B cell (primary cell): ENCODE data around the gene POU3F3. TPM values are rescaled to one million over a fixed set of nuclear protein-coding genes. Genes with fewer than 3 reads are reported as not detected.

Source experiments
- ATAC-seq: fragments of 200-7000 bp; cut with Tn5 transposase; one replicate; pipeline ENCODE4 v1.10.0; 2021; ENCODE audit warnings: low read depth, mild to moderate bottlenecking, moderate number of reproducible peaks, moderate library complexity
- CTCF ChIA-PET: fragments of 350-600 bp; sonication (Branson Sonifier 250); formaldehyde crosslinking; loops from one replicate; lab custom pipeline; 2021; ENCODE audit warnings: antibody characterized with exemption, inconsistent platforms; lab: Charles Lee
- POLR2A ChIA-PET: fragments of 350-600 bp; sonication (Branson Sonifier 250); formaldehyde crosslinking; loops from one replicate; lab custom pipeline; 2021; ENCODE audit warnings: antibody characterized with exemption; lab: Charles Lee
- DNase-seq: peaks from one replicate; pipeline ENCODE4 v3.0.0; 2013
- H2AFZ ChIP-seq: 2 replicates; pipeline ENCODE4 v1.6.1; 2012; ENCODE audit warnings: mild to moderate bottlenecking, low read depth, low read length; ENCODE audit not compliant: insufficient read depth, poor library complexity, severe bottlenecking
- H3K27ac ChIP-seq, 2 donors: 1 replicate in 1 of 2; 2 replicates in 1 of 2; pipeline ENCODE4 v1.5.1; 2012 to 2013; ENCODE audit warnings: low read length in 2 of 2, mild to moderate bottlenecking in 2 of 2, moderate library complexity in 1 of 2
- H3K27me3 ChIP-seq, 4 experiments: fragments of 200-600 bp in 1 of 4; sonication (generic) in 1 of 4; replicated peaks in 1 of 4; 1 replicate in 2 of 4; 2 replicates in 2 of 4; pipeline versions ENCODE4 v1.6.1 to v1.7.0; 2013 to 2016; ENCODE audit warnings: low read length in 3 of 4, mild to moderate bottlenecking in 2 of 4, mixed read lengths in 1 of 4, moderate library complexity in 1 of 4; ENCODE audit not compliant: insufficient read depth in 4 of 4, control insufficient read depth in 3 of 4; ENCODE audit errors: control extremely low read depth in 1 of 4
- H3K36me3 ChIP-seq, 2 experiments: replicated peaks in 1 of 2; 1 replicate in 1 of 2; 2 replicates in 1 of 2; pipeline versions ENCODE4 v1.6.1 to v1.7.1; 2013; ENCODE audit warnings: low read length in 1 of 2; ENCODE audit not compliant: insufficient read depth in 2 of 2, control insufficient read depth in 1 of 2; ENCODE audit errors: control extremely low read depth in 1 of 2, extremely low read depth in 1 of 2
- H3K4me1 ChIP-seq, 2 donors: fragments of 200-600 bp in 1 of 2; sonication (generic) in 1 of 2; 1 replicate in 1 of 2; 2 replicates in 1 of 2; pipeline versions ENCODE4 v1.5.1 to v1.6.1; 2013 to 2017; ENCODE audit warnings: low read length in 2 of 2; ENCODE audit not compliant: control insufficient read depth in 2 of 2, insufficient read depth in 2 of 2
- H3K4me2 ChIP-seq: replicated peaks from 2 replicates; pipeline ENCODE3; 2012; ENCODE audit warnings: mild to moderate bottlenecking, low read depth, low read length; ENCODE audit not compliant: poor library complexity, severe bottlenecking
- H3K4me3 ChIP-seq, 5 experiments: fragments of 200-600 bp in 1 of 5; sonication (generic) in 1 of 5; 1 replicate in 3 of 5; 2 replicates in 2 of 5; pipeline versions ENCODE4 v1.5.1 to v1.7.0; 2011 to 2016; ENCODE audit warnings: low read length in 4 of 5, mild to moderate bottlenecking in 4 of 5, low read depth in 2 of 5, control low read depth in 1 of 5, moderate library complexity in 1 of 5; ENCODE audit not compliant: insufficient read depth in 1 of 5; ENCODE audit errors: control extremely low read depth in 1 of 5, extremely low read depth in 1 of 5
- H3K79me2 ChIP-seq: fragments of 200-600 bp; sonication (generic); one replicate; pipeline ENCODE4 v1.6.0; 2016; ENCODE audit warnings: low read length; ENCODE audit not compliant: control insufficient read depth, insufficient read depth
- H3K9ac ChIP-seq: fragments of 200-600 bp; sonication (generic); 2 replicates; pipeline ENCODE4 v1.6.1; 2017; ENCODE audit warnings: mild to moderate bottlenecking, low read length, moderate library complexity
- H3K9me3 ChIP-seq, 3 donors: one replicate each; pipeline versions ENCODE4 v1.6.1 to v1.7.1; 2013; ENCODE audit warnings: low read length in 2 of 3; ENCODE audit not compliant: control insufficient read depth in 2 of 3, insufficient read depth in 1 of 3; ENCODE audit errors: control extremely low read depth in 1 of 3
- H4K20me1 ChIP-seq: 2 replicates; pipeline ENCODE4 v1.6.0; 2012; ENCODE audit warnings: mild to moderate bottlenecking, low read length; ENCODE audit not compliant: insufficient read depth, control insufficient read depth, poor library complexity, severe bottlenecking
- H3K27ac Mint-ChIP-seq: one replicate; pipeline ENCODE4 v1.8.0; 2021; ENCODE audit warnings: mixed read lengths
- H3K27me3 Mint-ChIP-seq: one replicate; pipeline ENCODE4 v1.8.0; 2021; ENCODE audit warnings: mixed read lengths
- H3K4me1 Mint-ChIP-seq: one replicate; pipeline ENCODE4 v1.8.0; 2021; ENCODE audit warnings: mixed read lengths
- H3K4me3 Mint-ChIP-seq: one replicate; pipeline ENCODE4 v1.8.0; 2021; ENCODE audit warnings: mixed read lengths
- H3K9me3 Mint-ChIP-seq: one replicate; pipeline ENCODE4 v1.8.0; 2022; ENCODE audit warnings: mixed read lengths; ENCODE audit not compliant: insufficient read depth
- CTCF ChIP-seq: fragments of 200-600 bp; IDR thresholded peaks from one replicate; pipeline ENCODE4 v1.8.0; 2022; ENCODE audit warnings: antibody characterized with exemption, mild to moderate bottlenecking
- EZH2 ChIP-seq: IDR thresholded peaks from 2 replicates; pipeline ENCODE4 v1.6.1; 2012; ENCODE audit warnings: borderline replicate concordance, low read depth, mild to moderate bottlenecking, moderate library complexity, low read length; ENCODE audit not compliant: insufficient read depth, poor library complexity, severe bottlenecking
- WGBS: methylation state at CpG from one replicate; pipeline ENCODE4 v1.1.5; 2013; ENCODE audit warnings: missing lambda C conversion rate; ENCODE audit not compliant: insufficient coverage; 5-methylcytosine and 5-hydroxymethylcytosine counted together
- intact Hi-C: fragments of 100-400 bp; cut with micrococcal nuclease; formaldehyde crosslinking; loops from one replicate; pipeline ENCODE4 v1.10.0; 2022
- polyA plus RNA-seq: library from polyadenylated mRNA; depleted of rRNA; stranded (reverse); fragments of >200 nt; gene quantifications from 2 replicates; pipeline ENCODE4 v1.2.3, GENCODE V29; 2012
- total RNA-seq, 2 donors: library from RNA; stranded (reverse); fragments of 120-200 nt in 1 of 2; gene quantifications; 1 replicate in 1 of 2; 2 replicates in 1 of 2; pipeline versions ENCODE4 v1.2.3 to v1.2.4, GENCODE V29; 2013 to 2022

The POU3F3 gene
- total and polyA plus RNA-seq, 2 donors (not counting 1 experiment from before 2014, with no cell fraction given): 0.03 to 0.12 TPM

GRCh38 chr2:104874230-104874629, 20.3 kb downstream of the POU3F3 start:
- no peaks in the 10 kb centered on the region for H4K20me1 ChIP-seq
- H3K36me3 ChIP-seq: no peaks in the 10 kb centered on the region
- H3K4me3 ChIP-seq: no peak overlapping the region
- no peak overlapping the region for H3K4me2 ChIP-seq
- intact Hi-C loops: loop anchor here (5.0 kb wide), 1 partner anchor 103 kb away; no protein-coding TSS in a partner anchor
- DNase-seq: no peak
- Mint-ChIP-seq H3K4me1 (peaks cover 23% of the 10 kb centered on the region), H3K4me3 (peak overlapping the region; percentile 89), H3K9me3 (no peaks in the 10 kb centered on the region), H3K27me3 (peaks cover 32% of the 10 kb centered on the region), H3K27ac (no peak overlapping the region)
- H3K4me1 ChIP-seq: peaks cover 14 to 15% of the 10 kb centered on the region in 2 donors
- H3K9me3 ChIP-seq: no peaks in the 10 kb centered on the region
- peaks cover 0 to 51% (median 20%) of the 10 kb centered on the region in 4 experiments for H3K27me3 ChIP-seq
- no peaks in the 10 kb centered on the region for H3K79me2 ChIP-seq
- no peak overlapping the region for H3K9ac ChIP-seq
- H2AFZ ChIP-seq: no peak overlapping the region
- no peak for ATAC-seq
- POLR2A ChIA-PET: no interaction called here
- WGBS: 97% methylated on average over 6 of the region's 6 CpGs
- H3K27ac ChIP-seq: no peak overlapping the region
- CTCF ChIA-PET: interaction anchor here (0.9 to 1.6 kb wide), 3 partner anchors 9 to 23 kb away, joined by 3 to 4 read pairs (median 3); no protein-coding TSS in a partner anchor
- no peak for TF ChIP-seq CTCF
- no peak for TF ChIP-seq EZH2

GRCh38 chr2:104875262-104875661, 21.3 kb downstream of the POU3F3 start:
- no peak for DNase-seq
- Histone ChIP-seq H3K4me1 (peaks cover 14 to 15% of the 10 kb centered on the region in 2 donors), H2AFZ (no peak overlapping the region), H3K9ac (no peak overlapping the region), H3K4me2 (no peak overlapping the region), H3K36me3 (no peaks in the 10 kb centered on the region), H3K79me2 (no peaks in the 10 kb centered on the region), H4K20me1 (no peaks in the 10 kb centered on the region), H3K9me3 (no peaks in the 10 kb centered on the region), H3K4me3 (no peak overlapping the region), H3K27ac (no peak overlapping the region), H3K27me3 (peaks cover 0 to 40% (median 14%) of the 10 kb centered on the region in 4 experiments)
- intact Hi-C loops: no loop called here
- WGBS: no CpG with 5 or more reads among the region's 1 CpG
- Mint-ChIP-seq H3K27ac (no peak overlapping the region), H3K9me3 (no peaks in the 10 kb centered on the region), H3K27me3 (peaks cover 36% of the 10 kb centered on the region), H3K4me3 (no peak overlapping the region), H3K4me1 (peaks cover 23% of the 10 kb centered on the region)
- TF ChIP-seq EZH2 (no peak), CTCF (no peak)
- ChIA-PET CTCF (interaction anchor here (0.6 to 1.6 kb wide), 2 partner anchors 8 to 237 kb away, joined by 3 to 4 read pairs; no protein-coding TSS in a partner anchor), POLR2A (no interaction called here)
- ATAC-seq: no peak
